ENCODE results near the gene KAT5. TPM values are rescaled to one million over a fixed set of nuclear protein-coding genes. Genes with fewer than 3 reads are reported as not detected.
"Not testable (repeated sequence)": the region's sequence is repeated elsewhere in the genome, so short reads cannot be mapped to it uniquely, and the experiment has no call there.

Gene KAT5
- total and polyA plus RNA-seq, 7 experiments from 2014 or later = 36.8 to 133 (median 104) TPM

GRCh38 chr11:65680192-65680743, 31.8 kb upstream of the KAT5 start:
- Mint-ChIP-seq H3K4me1 (no peaks in the 10 kb centered on the region), H3K27ac (no peak overlapping the region), H3K4me3 (no peak overlapping the region), H3K27me3 (peaks cover 0 to 18% (median 0%) of the 10 kb centered on the region in 5 donors), H3K36me3 (no peaks in the 10 kb centered on the region), H3K9me3 (peaks cover 0 to 2% (median 0%) of the 10 kb centered on the region in 11 donors)
- Histone ChIP-seq H3K27me3 (ENCODE audit: control insufficient read depth in 2 of 2, insufficient read depth in 2 of 2, low read length in 2 of 2) (no peaks in the 10 kb centered on the region), H3K9me3 (ENCODE audit: control insufficient read depth in 2 of 3, low read length in 3 of 3) (no peaks in the 10 kb centered on the region), H3K4me3 (ENCODE audit: low read length) (no peak overlapping the region), H3K27ac (ENCODE audit: low read depth, low read length) (no peak overlapping the region), H3K4me1 (ENCODE audit: control insufficient read depth in 2 of 2, insufficient read depth in 2 of 2, low read length in 2 of 2) (no peaks in the 10 kb centered on the region), H3K36me3 (ENCODE audit: control insufficient read depth in 2 of 3, insufficient read depth in 3 of 3, low read length in 3 of 3) (no peaks in the 10 kb centered on the region)
- CTCF ChIA-PET = interaction anchor here (0.6 kb wide), 1 partner anchor 204 kb away, joined by 3 read pairs; no protein-coding TSS in a partner anchor
- DNase-seq = no peak
- no peak for ATAC-seq
- POLR2A ChIA-PET = no interaction called here
- intact Hi-C loops (cut with micrococcal nuclease) = no loop called here

GRCh38 chr11:65683480-65683879, 28.6 kb upstream of the KAT5 start:
- H3K27ac Mint-ChIP-seq; H3K36me3 Mint-ChIP-seq; H3K9me3 Mint-ChIP-seq; ATAC-seq; H3K4me1 ChIP-seq (ENCODE audit: control insufficient read depth in 2 of 2, insufficient read depth in 2 of 2, low read length in 2 of 2); H3K4me3 ChIP-seq (ENCODE audit: low read length); H3K27ac ChIP-seq (ENCODE audit: low read depth, low read length); intact Hi-C loops (cut with micrococcal nuclease); H3K36me3 ChIP-seq (ENCODE audit: control insufficient read depth in 2 of 3, insufficient read depth in 3 of 3, low read length in 3 of 3); H3K27me3 ChIP-seq (ENCODE audit: control insufficient read depth in 2 of 2, insufficient read depth in 2 of 2, low read length in 2 of 2); H3K4me3 Mint-ChIP-seq; H3K9me3 ChIP-seq (ENCODE audit: control insufficient read depth in 2 of 3, low read length in 3 of 3); POLR2A ChIA-PET; DNase-seq; H3K4me1 Mint-ChIP-seq: not testable (repeated sequence)
- CTCF ChIA-PET = interaction anchor here (0.6 kb wide), 1 partner anchor 97 kb away, joined by 3 read pairs; no protein-coding TSS in a partner anchor
- peaks cover 0 to 24% (median 0%) of the 10 kb centered on the region in 5 donors for H3K27me3 Mint-ChIP-seq

GRCh38 chr11:65685981-65686380, 26.1 kb upstream of the KAT5 start:
- no peaks in the 10 kb centered on the region for H3K36me3 Mint-ChIP-seq
- H3K4me1 ChIP-seq (ENCODE audit: control insufficient read depth in 2 of 2, insufficient read depth in 2 of 2, low read length in 2 of 2) = no peaks in the 10 kb centered on the region
- H3K27me3 Mint-ChIP-seq = peaks cover 0 to 27% (median 0%) of the 10 kb centered on the region in 5 donors
- no peaks in the 10 kb centered on the region for H3K4me1 Mint-ChIP-seq
- H3K27ac ChIP-seq (ENCODE audit: low read depth, low read length) = no peak overlapping the region
- no peak overlapping the region for H3K27ac Mint-ChIP-seq
- H3K4me3 Mint-ChIP-seq = no peak overlapping the region
- POLR2A ChIA-PET = no interaction called here
- intact Hi-C loops (cut with micrococcal nuclease) = no loop called here
- CTCF ChIA-PET = interaction anchor here (1.8 kb wide), 1 partner anchor 25 kb away, joined by 7 read pairs; no protein-coding TSS in a partner anchor
- DNase-seq (no peak), ATAC-seq (no peak)
- no peaks in the 10 kb centered on the region for H3K27me3 ChIP-seq (ENCODE audit: control insufficient read depth in 2 of 2, insufficient read depth in 2 of 2, low read length in 2 of 2)
- no peaks in the 10 kb centered on the region for H3K36me3 ChIP-seq (ENCODE audit: control insufficient read depth in 2 of 3, insufficient read depth in 3 of 3, low read length in 3 of 3)
- peaks cover 0 to 2% (median 0%) of the 10 kb centered on the region in 11 donors for H3K9me3 Mint-ChIP-seq
- H3K4me3 ChIP-seq (ENCODE audit: low read length) = no peak overlapping the region
- H3K9me3 ChIP-seq (ENCODE audit: control insufficient read depth in 2 of 3, low read length in 3 of 3) = no peaks in the 10 kb centered on the region

- CTCF ChIA-PET = interaction anchor here (0.6 to 1.0 kb wide), 2 partner anchors 14 to 33 kb away, joined by 4 to 5 read pairs; no protein-coding TSS in a partner anchor
- DNase-seq; H3K4me1 ChIP-seq (ENCODE audit: control insufficient read depth in 2 of 2, insufficient read depth in 2 of 2, low read length in 2 of 2); ATAC-seq; H3K27me3 ChIP-seq (ENCODE audit: control insufficient read depth in 2 of 2, insufficient read depth in 2 of 2, low read length in 2 of 2); H3K36me3 Mint-ChIP-seq; H3K4me3 ChIP-seq (ENCODE audit: low read length); H3K27ac Mint-ChIP-seq; H3K9me3 Mint-ChIP-seq; H3K4me1 Mint-ChIP-seq; H3K36me3 ChIP-seq (ENCODE audit: control insufficient read depth in 2 of 3, insufficient read depth in 3 of 3, low read length in 3 of 3); H3K27me3 Mint-ChIP-seq; H3K27ac ChIP-seq (ENCODE audit: low read depth, low read length); H3K4me3 Mint-ChIP-seq; H3K9me3 ChIP-seq (ENCODE audit: control insufficient read depth in 2 of 3, low read length in 3 of 3); intact Hi-C loops (cut with micrococcal nuclease): not testable (repeated sequence)
- POLR2A ChIA-PET = interaction anchor here (0.6 kb wide), 1 partner anchor 124 kb away, joined by 3 read pairs; no protein-coding TSS in a partner anchor
These were observed 20.2 kb upstream of the KAT5 start for GRCh38 chr11:65691847-65692246.

- no peak for DNase-seq
- no peak overlapping the region for H3K27ac ChIP-seq (ENCODE audit: low read depth, low read length)
- peaks cover 0 to 3% (median 0%) of the 10 kb centered on the region in 5 donors for H3K27me3 Mint-ChIP-seq
- no peaks in the 10 kb centered on the region for H3K9me3 Mint-ChIP-seq
- ChIA-PET POLR2A (interaction anchor here (0.6 kb wide), 1 partner anchor 123 kb away, joined by 3 read pairs; no protein-coding TSS in a partner anchor), CTCF (interaction anchor here (0.6 to 1.0 kb wide), 2 partner anchors 14 to 32 kb away, joined by 4 to 5 read pairs; no protein-coding TSS in a partner anchor)
- H3K9me3 ChIP-seq (ENCODE audit: control insufficient read depth in 2 of 3, low read length in 3 of 3) = no peaks in the 10 kb centered on the region
- H3K4me1 ChIP-seq (ENCODE audit: control insufficient read depth in 2 of 2, insufficient read depth in 2 of 2, low read length in 2 of 2) = no peaks in the 10 kb centered on the region
- no peaks in the 10 kb centered on the region for H3K36me3 ChIP-seq (ENCODE audit: control insufficient read depth in 2 of 3, insufficient read depth in 3 of 3, low read length in 3 of 3)
- intact Hi-C loops (cut with micrococcal nuclease) = no loop called here
- H3K4me1 Mint-ChIP-seq = peaks cover 0 to 4% (median 0%) of the 10 kb centered on the region in 7 donors
- H3K27me3 ChIP-seq (ENCODE audit: control insufficient read depth in 2 of 2, insufficient read depth in 2 of 2, low read length in 2 of 2) = no peaks in the 10 kb centered on the region
- H3K27ac Mint-ChIP-seq = no peak overlapping the region
- no peak for ATAC-seq
- no peak overlapping the region for H3K4me3 ChIP-seq (ENCODE audit: low read length)
- no peak overlapping the region for H3K4me3 Mint-ChIP-seq
- H3K36me3 Mint-ChIP-seq = no peaks in the 10 kb centered on the region
These were observed 19.7 kb upstream of the KAT5 start for GRCh38 chr11:65692367-65692766.

- Mint-ChIP-seq H3K36me3 (no peaks in the 10 kb centered on the region), H3K4me3 (no peak overlapping the region), H3K4me1 (peaks cover 0 to 5% (median 1%) of the 10 kb centered on the region in 7 donors), H3K9me3 (peaks cover 0 to 4% (median 0%) of the 10 kb centered on the region in 11 donors), H3K27me3 (peaks cover 0 to 12% (median 0%) of the 10 kb centered on the region in 5 donors), H3K27ac (no peak overlapping the region)
- Histone ChIP-seq H3K4me1 (ENCODE audit: control insufficient read depth in 2 of 2, insufficient read depth in 2 of 2, low read length in 2 of 2) (no peaks in the 10 kb centered on the region), H3K9me3 (ENCODE audit: control insufficient read depth in 2 of 3, low read length in 3 of 3) (no peaks in the 10 kb centered on the region), H3K27ac (ENCODE audit: low read depth, low read length) (no peak overlapping the region), H3K27me3 (ENCODE audit: control insufficient read depth in 2 of 2, insufficient read depth in 2 of 2, low read length in 2 of 2) (no peaks in the 10 kb centered on the region), H3K36me3 (ENCODE audit: control insufficient read depth in 2 of 3, insufficient read depth in 3 of 3, low read length in 3 of 3) (no peaks in the 10 kb centered on the region), H3K4me3 (ENCODE audit: low read length) (no peak overlapping the region)
- POLR2A ChIA-PET = interaction anchor here (0.8 kb wide), 1 partner anchor 81 kb away, joined by 3 read pairs; no protein-coding TSS in a partner anchor
- CTCF ChIA-PET = interaction anchor here (1.1 kb wide), 1 partner anchor 9 kb away, joined by 4 read pairs; no protein-coding TSS in a partner anchor
- no peak for DNase-seq
- intact Hi-C loops (cut with micrococcal nuclease) = no loop called here
- ATAC-seq = no peak
These were observed 16.4 kb upstream of the KAT5 start for GRCh38 chr11:65695459-65696241.
